Measurements from ENCODE around the gene GPR150. TPM values are rescaled to one million over a fixed set of nuclear protein-coding genes. Genes with fewer than 3 reads are reported as not detected.

GPR150 gene
- total and polyA plus RNA-seq, 10 of the 15 experiments (the other 5 are each of a cell fraction or from before 2014, with no cell fraction given), result 0.08 to 1.1 (median 0.37) TPM; not detected in 1

DNA sequence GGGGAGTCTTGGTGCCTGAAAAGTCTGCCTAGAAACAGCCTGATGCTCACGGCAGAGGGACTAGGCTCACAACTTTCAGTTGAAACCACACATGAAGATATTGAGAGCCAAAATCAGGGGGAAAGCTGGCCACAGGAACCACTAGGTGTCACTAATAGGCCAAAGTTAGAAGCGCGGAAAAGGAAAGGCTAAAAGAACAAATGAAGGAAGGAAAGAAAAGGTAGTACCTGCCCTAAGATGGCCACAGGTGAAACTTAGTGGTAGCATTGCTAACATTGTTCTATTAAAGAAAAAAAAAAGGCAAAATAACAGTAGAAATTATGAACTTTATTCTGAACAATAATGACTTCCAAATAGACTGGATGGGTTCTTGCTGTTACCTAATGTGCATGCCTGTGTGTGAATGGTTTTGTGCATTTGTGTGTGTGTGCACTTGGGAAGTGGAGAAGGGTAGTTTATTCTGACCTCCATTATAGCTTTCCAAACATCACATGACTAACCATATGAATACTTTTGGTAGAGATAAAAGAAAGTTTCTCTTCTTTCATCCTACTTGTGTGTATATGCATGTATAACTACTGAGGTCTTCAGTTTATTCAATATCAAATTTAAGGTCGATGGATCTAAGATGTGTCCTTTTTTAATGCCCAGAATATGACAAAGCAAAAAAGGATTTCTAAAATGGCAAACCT, 24.6 kb downstream of the GPR150 start (continued):
- TF ChIP-seq ZNF687 (IDR thresholded peaks at IDR 0.05) (no peak), MLLT1 (IDR thresholded peaks at IDR 0.05) (peak; percentile 62), MAX (IDR thresholded peaks at IDR 0.05; ENCODE audit: low read depth, low read length) (no peak), RAD21 (IDR thresholded peaks at IDR 0.05; ENCODE audit: insufficient read depth, low read depth, low read length) (peak; percentile 87), ZNF24 (IDR thresholded peaks at IDR 0.05) (peak; percentile 95)

Data from GM12878 (cell line).